Motor neuron (in vitro differentiated cells): ENCODE data around the gene NEGR1. TPM values are rescaled to one million over a fixed set of nuclear protein-coding genes. Genes with fewer than 3 reads are reported as not detected.

ENCODE experiments used
- ATAC-seq, 8 experiments: fragments of 200-7000 bp; cut with Tn5 transposase; replicated peaks in 6 of 8; 2 replicates each; pipeline ENCODE4 v1.8.0; 2021; ENCODE audit warnings: mild to moderate bottlenecking in 8 of 8, moderate library complexity in 8 of 8
- H3K27ac ChIP-seq, 2 donors: fragments of 250-450 bp; sonication (Bioruptor Pico); 2 replicates each; pipeline ENCODE4 v1.9.0; 2021; ENCODE audit warnings: antibody characterized with exemption in 2 of 2, mild to moderate bottlenecking in 2 of 2, moderate library complexity in 1 of 2
- H3K4me1 ChIP-seq, 2 donors: fragments of 250-450 bp; sonication (Bioruptor Pico); replicated peaks in 1 of 2; 2 replicates each; pipeline ENCODE4 v1.6.1; 2021; ENCODE audit warnings: antibody characterized with exemption in 2 of 2, mild to moderate bottlenecking in 2 of 2, moderate library complexity in 1 of 2
- H3K4me3 ChIP-seq, 5 donors: fragments of 250-450 bp; sonication (Bioruptor Pico); 2 replicates each; pipeline ENCODE4 v1.9.0; 2021; ENCODE audit warnings: antibody characterized with exemption in 5 of 5, mild to moderate bottlenecking in 5 of 5, moderate library complexity in 4 of 5
- WGBS, 10 experiments: fragments of 450-650 bp; shearing (Covaris generic); methylation state at CpG; one replicate each; pipeline ENCODE4 v1.0.0; 2022; 5-methylcytosine and 5-hydroxymethylcytosine counted together
- in situ Hi-C, 9 experiments: fragments of 400-800 bp; cut with MboI; loops; one replicate each; pipeline ENCODE4 v1.15.0; 2021; ENCODE audit warnings: low sequenced_read_pairs in 9 of 9, low pct_unique_long_range_greater_than_20kb in 2 of 9; ENCODE audit not compliant: unreplicated experiment in 9 of 9
- total RNA-seq, 8 experiments: library from RNA; unstranded; fragments of 300-600 nt; gene quantifications; 2 replicates each; pipeline versions ENCODE4 v1.2.3 to v1.2.4, GENCODE V29; 2022

The NEGR1 gene
- total RNA-seq, 8 experiments from 2014 or later: 0.63 to 40.6 (median 15.1) TPM

GRCh38 chr1:71986160-71986559, 296.2 kb downstream of the NEGR1 start:
- no peak for ATAC-seq
- in situ Hi-C loops: no loop called here
- H3K4me1 ChIP-seq: peaks cover 0 to 3% of the 10 kb centered on the region in 2 donors
- H3K4me3 ChIP-seq: no peak overlapping the region
- 13 to 86% (median 67%) methylated on average over 1 to 3 of the region's 3 CpGs; no CpG with 5 or more reads in 1 of the 10 experiments for WGBS, 10 experiments
- no peak overlapping the region for H3K27ac ChIP-seq

- Histone ChIP-seq H3K4me3 (no peak overlapping the region), H3K4me1 (no peaks in the 10 kb centered on the region), H3K27ac (no peak overlapping the region)
- ATAC-seq: no peak
- in situ Hi-C loops: no loop called here
- WGBS, 10 experiments: 83 to 100% (median 100%) methylated on average over 1 of the region's 1 CpG; no CpG with 5 or more reads in 2 of the 10 experiments
Measured at GRCh38 chr1:71980556-71980955, 301.8 kb downstream of the NEGR1 start.

GRCh38 chr1:71979882-71980281, 302.5 kb downstream of the NEGR1 start:
- no peak overlapping the region for H3K4me3 ChIP-seq
- in situ Hi-C loops: no loop called here
- H3K27ac ChIP-seq: no peak overlapping the region
- WGBS, 10 experiments: 0 to 100% (median 73%) methylated on average over 1 of the region's 1 CpG; no CpG with 5 or more reads in 1 of the 10 experiments
- no peaks in the 10 kb centered on the region for H3K4me1 ChIP-seq
- peak in 3 of 8 experiments; percentile 52 to 64 (median 55) for ATAC-seq

DNA sequence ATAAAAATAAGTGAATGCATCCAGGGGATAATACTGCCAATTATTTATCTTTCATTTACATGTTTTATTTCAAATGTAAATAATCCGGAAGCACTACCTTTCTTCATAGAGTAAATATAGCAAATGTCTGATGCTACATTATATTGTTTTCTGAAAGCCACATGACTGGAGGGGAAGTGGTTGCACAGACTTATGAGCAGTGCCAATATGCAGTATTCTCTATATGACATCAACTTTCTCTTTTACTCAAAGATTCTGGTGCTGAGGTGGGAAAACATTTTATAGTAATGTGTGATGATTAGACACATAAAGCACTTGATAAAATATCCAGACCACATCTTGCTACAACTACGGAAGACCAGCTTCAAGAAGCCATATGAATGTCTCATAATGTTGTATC, 314.7 kb downstream of the NEGR1 start:
- Histone ChIP-seq H3K4me3 (no peak overlapping the region), H3K4me1 (peaks cover 0 to 12% of the 10 kb centered on the region in 2 donors), H3K27ac (no peak overlapping the region)
- no peak for ATAC-seq
- in situ Hi-C loops: no loop called here
- 50 to 100% (median 88%) methylated on average over 1 to 2 of the region's 2 CpGs; no CpG with 5 or more reads in 1 of the 10 experiments for whole genome bisulfite sequencing, 10 experiments

- ATAC-seq: no peak
- Histone ChIP-seq H3K4me1 (peaks cover 0 to 6% of the 10 kb centered on the region in 2 donors), H3K4me3 (no peak overlapping the region), H3K27ac (no peak overlapping the region)
- WGBS, 10 experiments: 44 to 100% (median 93%) methylated on average over 1 to 6 of the region's 6 CpGs; no CpG with 5 or more reads in 3 of the 10 experiments
- in situ Hi-C loops: no loop called here
Measured at GRCh38 chr1:71964188-71964587, 318.2 kb downstream of the NEGR1 start.

GRCh38 chr1:71956613-71957285, 325.6 kb downstream of the NEGR1 start:
- Histone ChIP-seq H3K4me3 (no peak overlapping the region), H3K4me1 (no peaks in the 10 kb centered on the region), H3K27ac (no peak overlapping the region)
- WGBS, 10 experiments: 5 to 100% (median 73%) methylated on average over 1 to 2 of the region's 2 CpGs; no CpG with 5 or more reads in 1 of the 10 experiments
- ATAC-seq: peak in 1 of 8 experiments; percentile 41
- in situ Hi-C loops: no loop called here

DNA sequence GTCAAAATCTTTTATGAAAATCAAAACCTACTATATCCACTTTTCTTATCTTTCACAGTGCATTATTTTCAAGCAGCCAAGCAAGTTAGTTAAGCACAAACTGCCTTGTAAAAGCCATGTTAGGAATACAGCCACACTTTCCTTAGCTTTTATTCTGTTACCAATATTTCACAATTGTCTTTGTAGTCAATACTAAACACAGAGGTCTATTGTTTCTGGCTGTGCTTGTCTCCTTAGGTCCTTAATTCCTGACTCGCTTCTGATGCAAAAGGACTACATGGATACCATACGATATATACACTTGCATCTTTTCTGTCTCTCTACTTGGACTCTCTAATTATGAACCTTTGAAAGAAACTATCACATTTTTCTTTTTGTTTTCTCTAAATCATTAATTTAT, 331.8 kb downstream of the NEGR1 start:
- ATAC-seq: no peak
- Histone ChIP-seq H3K27ac (no peak overlapping the region), H3K4me3 (no peak overlapping the region), H3K4me1 (no peaks in the 10 kb centered on the region)
- WGBS, 10 experiments: 62 to 100% (median 93%) methylated on average over 1 to 2 of the region's 2 CpGs
- in situ Hi-C loops: no loop called here

- Histone ChIP-seq H3K4me1 (no peaks in the 10 kb centered on the region), H3K4me3 (no peak overlapping the region), H3K27ac (no peak overlapping the region)
- in situ Hi-C loops: no loop called here
- no peak for ATAC-seq
- WGBS, 10 experiments: 4 to 100% (median 87%) methylated on average over 1 to 2 of the region's 2 CpGs
Measured at GRCh38 chr1:71949681-71950080, 332.7 kb downstream of the NEGR1 start.

- Histone ChIP-seq H3K4me1 (no peaks in the 10 kb centered on the region), H3K4me3 (no peak overlapping the region), H3K27ac (no peak overlapping the region)
- no peak for ATAC-seq
- in situ Hi-C loops: no loop called here
- WGBS, 10 experiments: 89 to 100% (median 100%) methylated on average over 1 to 5 of the region's 5 CpGs; no CpG with 5 or more reads in 1 of the 10 experiments
Measured at GRCh38 chr1:71948561-71948960, 333.8 kb downstream of the NEGR1 start.

GRCh38 chr1:71944006-71944405, 338.3 kb downstream of the NEGR1 start:
- Histone ChIP-seq H3K4me1 (no peaks in the 10 kb centered on the region), H3K27ac (no peak overlapping the region), H3K4me3 (no peak overlapping the region)
- whole genome bisulfite sequencing, 10 experiments: 11 to 100% (median 88%) methylated on average over 1 of the region's 1 CpG; no CpG with 5 or more reads in 1 of the 10 experiments
- in situ Hi-C loops: no loop called here
- no peak for ATAC-seq

GRCh38 chr1:71940261-71940660, 342.1 kb downstream of the NEGR1 start:
- WGBS, 10 experiments: 31 to 100% (median 90%) methylated on average over 1 to 2 of the region's 2 CpGs
- no peaks in the 10 kb centered on the region for H3K4me1 ChIP-seq
- in situ Hi-C loops: no loop called here

DNA sequence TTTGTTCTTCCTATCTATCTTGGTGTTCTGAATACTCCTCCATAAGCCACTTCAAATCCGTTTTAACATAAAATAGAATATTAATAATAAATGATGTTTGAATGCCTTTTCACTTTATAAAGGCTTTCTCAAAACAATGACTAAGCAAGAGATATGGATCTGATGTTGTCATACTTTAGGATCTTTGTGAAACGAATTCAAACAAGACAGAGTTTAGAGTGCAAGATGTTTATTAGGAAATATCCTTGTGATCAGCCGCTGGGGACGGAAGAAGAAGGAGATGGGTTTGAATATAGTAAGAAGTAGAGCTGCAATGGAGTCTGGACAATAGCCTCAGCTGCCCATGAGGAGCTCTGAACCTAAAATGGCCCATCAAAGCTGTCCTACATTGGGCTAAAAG, 351.8 kb downstream of the NEGR1 start:
- H3K27ac ChIP-seq: no peak overlapping the region
- 25 to 100% (median 91%) methylated on average over 1 to 4 of the region's 4 CpGs; no CpG with 5 or more reads in 1 of the 10 experiments for WGBS, 10 experiments
- ATAC-seq: peak in 2 of 8 experiments; percentile 32 to 51
- in situ Hi-C loops: no loop called here
- H3K4me1 ChIP-seq: peaks cover 5 to 20% of the 10 kb centered on the region in 2 donors
- H3K4me3 ChIP-seq: no peak overlapping the region

More at GRCh38 chr1:71940261-71940660, 342.1 kb downstream of the NEGR1 start:
- ATAC-seq: no peak
- H3K27ac ChIP-seq: no peak overlapping the region
- H3K4me3 ChIP-seq: no peak overlapping the region

DNA sequence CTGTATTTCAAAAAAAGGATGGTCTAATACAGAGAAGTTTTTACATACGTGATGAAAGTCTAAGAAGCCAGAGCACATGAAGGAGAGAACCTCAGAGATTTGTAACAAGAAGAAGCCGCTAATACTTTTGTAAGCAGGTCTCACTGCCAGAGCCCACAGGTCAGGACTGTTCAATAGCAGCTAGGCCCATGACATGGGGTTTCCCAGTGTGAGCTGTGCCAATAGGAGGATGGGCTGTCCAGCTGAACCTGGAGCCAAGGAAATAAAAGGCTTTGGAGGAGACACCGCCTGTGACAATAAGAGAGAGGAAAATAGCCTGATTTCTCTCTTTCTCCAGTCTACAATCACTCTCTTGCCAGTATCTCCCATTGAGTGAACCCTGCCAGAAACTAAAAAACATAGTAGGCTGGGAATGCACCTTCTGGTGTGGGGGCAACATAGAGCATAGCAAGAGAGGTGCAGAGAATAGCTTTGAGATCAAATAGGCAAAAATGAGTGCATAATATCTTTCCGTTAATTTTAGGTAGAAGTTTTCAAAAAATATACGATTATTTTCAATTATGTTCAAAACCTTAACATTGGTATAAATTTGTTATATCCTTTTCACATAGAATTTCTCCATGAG, 360.3 kb downstream of the NEGR1 start:
- Histone ChIP-seq H3K4me1 (no peaks in the 10 kb centered on the region), H3K4me3 (no peak overlapping the region), H3K27ac (no peak overlapping the region)
- 67 to 98% (median 85%) methylated on average over 1 to 5 of the region's 5 CpGs for WGBS, 10 experiments
- in situ Hi-C loops: no loop called here
- no peak for ATAC-seq
